ENCODE measurements around the gene CTU2.

Gene CTU2

GRCh38 chr16:88686439-88687253, 19.7 kb upstream of the CTU2 start, which contains the start of gene SNAI3:
Gene SNAI3 (minus strand): TSS chr16:88686507. CDS start chr16:88686406, 101 bp downstream.
- no peak for TF ChIP-seq CTCF (IDR thresholded peaks at IDR 0.05; ENCODE audit: control extremely low read depth, extremely low read depth, low read depth, missing control alignments)
- CTCF ChIA-PET: interaction anchor here (0.9 to 1.8 kb wide), 6 partner anchors 12 to 56 kb away, joined by 3 to 4 read pairs (median 4); no protein-coding TSS in a partner anchor
- DNase-seq (ENCODE audit: extremely low spot score): peak; percentile 95
- POLR2A ChIA-PET: interaction anchor here (0.5 to 1.1 kb wide), 2 partner anchors 16 to 129 kb away, joined by 3 to 4 read pairs; no protein-coding TSS in a partner anchor

GRCh38 chr16:88687254-88687576, 19.1 kb upstream of the CTU2 start:
- ChIA-PET CTCF (interaction anchor here (1.0 to 1.5 kb wide), 5 partner anchors 11 to 56 kb away, joined by 3 to 4 read pairs (median 3); no protein-coding TSS in a partner anchor), POLR2A (interaction anchor here (0.5 to 1.1 kb wide), 2 partner anchors 15 to 129 kb away, joined by 3 to 4 read pairs; no protein-coding TSS in a partner anchor)
- TF ChIP-seq CTCF (IDR thresholded peaks at IDR 0.05; ENCODE audit: control extremely low read depth, extremely low read depth, low read depth, missing control alignments): no peak
- no peak for DNase-seq (ENCODE audit: extremely low spot score)

GRCh38 chr16:88687676-88688012, 18.7 kb upstream of the CTU2 start:
- ChIA-PET CTCF (interaction anchor here (1.0 to 1.5 kb wide), 6 partner anchors 11 to 55 kb away, joined by 3 to 4 read pairs (median 4); no protein-coding TSS in a partner anchor), POLR2A (interaction anchor here (0.5 to 1.1 kb wide), 2 partner anchors 15 to 130 kb away, joined by 3 to 4 read pairs; no protein-coding TSS in a partner anchor)
- no peak for TF ChIP-seq CTCF (IDR thresholded peaks at IDR 0.05; ENCODE audit: control extremely low read depth, extremely low read depth, low read depth, missing control alignments)
- DNase-seq (ENCODE audit: extremely low spot score): no peak

- CTCF ChIA-PET: interaction anchor here (1.0 to 1.5 kb wide), 4 partner anchors 10 to 50 kb away, joined by 3 to 4 read pairs (median 4); no protein-coding TSS in a partner anchor
- POLR2A ChIA-PET: interaction anchor here (1.1 kb wide), 1 partner anchor 14 kb away, joined by 3 read pairs; no protein-coding TSS in a partner anchor
- no peak for DNase-seq (ENCODE audit: extremely low spot score)
- no peak for TF ChIP-seq CTCF (IDR thresholded peaks at IDR 0.05; ENCODE audit: control extremely low read depth, extremely low read depth, low read depth, missing control alignments)
Measured at GRCh38 chr16:88688013-88688778, 18.1 kb upstream of the CTU2 start.

- no peak for TF ChIP-seq CTCF (IDR thresholded peaks at IDR 0.05; ENCODE audit: control extremely low read depth, extremely low read depth, low read depth, missing control alignments)
- DNase-seq (ENCODE audit: extremely low spot score): no peak
- CTCF ChIA-PET: no interaction called here
- POLR2A ChIA-PET: no interaction called here
Measured at GRCh38 chr16:88690341-88691128, 15.8 kb upstream of the CTU2 start.

Data from GM10248 (cell line).